ENCODE data around the gene GABPB1. TPM values are rescaled to one million over a fixed set of nuclear protein-coding genes. Genes with fewer than 3 reads are reported as not detected.
A peak's percentile ranks its signal among the peaks of the same experiment; 100 is the strongest.

GABPB1 gene
- total RNA-seq, 2 donors from 2014 or later, result 32.0 to 37.5 TPM

GRCh38 chr15:50333229-50333628, 21.8 kb downstream of the GABPB1 start:
- H3K9ac ChIP-seq (ENCODE audit: extremely low read depth, low read length, poor library complexity, severe bottlenecking), result no peak overlapping the region
- H3K4me3 ChIP-seq (ENCODE audit: low read length), result no peak overlapping the region
- H3K9me3 ChIP-seq (ENCODE audit: control insufficient read depth, low read length), result no peaks in the 10 kb centered on the region
- H3K4me1 ChIP-seq (ENCODE audit: control insufficient read depth, insufficient read depth, low read length), result no peaks in the 10 kb centered on the region
- WGBS, 2 experiments (ENCODE audit: insufficient coverage in 1 of 2, insufficient read length in 1 of 2), result 96 to 100% methylated on average over 1 to 4 of the region's 4 CpGs
- H3K27ac ChIP-seq (ENCODE audit: low read depth, low read length), result no peak overlapping the region
- no peak for DNase-seq
- H3K36me3 Mint-ChIP-seq (ENCODE audit: low read depth), result peaks cover under 1% of the 10 kb centered on the region
- H3K4me1 Mint-ChIP-seq, result peaks cover 10% of the 10 kb centered on the region
- H3K4me3 Mint-ChIP-seq, result no peak overlapping the region
- no peaks in the 10 kb centered on the region for H3K27me3 ChIP-seq (ENCODE audit: control insufficient read depth, insufficient read depth, low read length, poor library complexity, severe bottlenecking)
- H3K36me3 ChIP-seq (ENCODE audit: control insufficient read depth, insufficient read depth, low read length), result peaks cover 5% of the 10 kb centered on the region
- no peak overlapping the region for H3K27ac Mint-ChIP-seq
- TF ChIP-seq CTCF (conservative IDR thresholded peaks at IDR 0.05), result no peak
- H3K9me3 Mint-ChIP-seq, result no peaks in the 10 kb centered on the region
- H3K27me3 Mint-ChIP-seq (ENCODE audit: insufficient read depth), result no peaks in the 10 kb centered on the region

- Mint-ChIP-seq H3K27me3 (ENCODE audit: insufficient read depth) (no peaks in the 10 kb centered on the region), H3K4me3 (no peak overlapping the region), H3K27ac (peak overlapping the region; percentile 0), H3K4me1 (peaks cover 10% of the 10 kb centered on the region), H3K36me3 (ENCODE audit: low read depth) (no peaks in the 10 kb centered on the region), H3K9me3 (no peaks in the 10 kb centered on the region)
- Histone ChIP-seq H3K9ac (ENCODE audit: extremely low read depth, low read length, poor library complexity, severe bottlenecking) (no peak overlapping the region), H3K4me3 (ENCODE audit: low read length) (no peak overlapping the region), H3K36me3 (ENCODE audit: control insufficient read depth, insufficient read depth, low read length) (no peaks in the 10 kb centered on the region), H3K9me3 (ENCODE audit: control insufficient read depth, low read length) (no peaks in the 10 kb centered on the region), H3K4me1 (ENCODE audit: control insufficient read depth, insufficient read depth, low read length) (no peaks in the 10 kb centered on the region), H3K27ac (ENCODE audit: low read depth, low read length) (no peak overlapping the region), H3K27me3 (ENCODE audit: control insufficient read depth, insufficient read depth, low read length, poor library complexity, severe bottlenecking) (no peaks in the 10 kb centered on the region)
- DNase-seq, result no peak
- WGBS, 2 experiments (ENCODE audit: insufficient coverage in 1 of 2, insufficient read length in 1 of 2), result 91 to 100% methylated on average over 1 of the region's 1 CpG
- no peak for TF ChIP-seq CTCF (conservative IDR thresholded peaks at IDR 0.05)
Observed at GRCh38 chr15:50330921-50331320, 24.1 kb downstream of the GABPB1 start.

- peaks cover 10% of the 10 kb centered on the region for H3K4me1 Mint-ChIP-seq
- no peak for DNase-seq
- no peaks in the 10 kb centered on the region for H3K27me3 Mint-ChIP-seq (ENCODE audit: insufficient read depth)
- H3K4me3 Mint-ChIP-seq, result no peak overlapping the region
- no peaks in the 10 kb centered on the region for H3K9me3 Mint-ChIP-seq
- Histone ChIP-seq H3K27me3 (ENCODE audit: control insufficient read depth, insufficient read depth, low read length, poor library complexity, severe bottlenecking) (no peaks in the 10 kb centered on the region), H3K4me3 (ENCODE audit: low read length) (no peak overlapping the region), H3K9ac (ENCODE audit: extremely low read depth, low read length, poor library complexity, severe bottlenecking) (no peak overlapping the region), H3K9me3 (ENCODE audit: control insufficient read depth, low read length) (no peaks in the 10 kb centered on the region), H3K4me1 (ENCODE audit: control insufficient read depth, insufficient read depth, low read length) (no peaks in the 10 kb centered on the region), H3K27ac (ENCODE audit: low read depth, low read length) (no peak overlapping the region), H3K36me3 (ENCODE audit: control insufficient read depth, insufficient read depth, low read length) (no peaks in the 10 kb centered on the region)
- WGBS, 2 experiments (ENCODE audit: insufficient coverage in 1 of 2, insufficient read length in 1 of 2), result 95 to 100% methylated on average over 3 of the region's 3 CpGs
- H3K36me3 Mint-ChIP-seq (ENCODE audit: low read depth), result peaks cover 7% of the 10 kb centered on the region
- TF ChIP-seq CTCF (conservative IDR thresholded peaks at IDR 0.05), result no peak
- H3K27ac Mint-ChIP-seq, result no peak overlapping the region
Observed at GRCh38 chr15:50328116-50328515, 26.9 kb downstream of the GABPB1 start.

Data from endodermal cell (in vitro differentiated cells).